IMR-90 (cell line): ENCODE data around the gene RHBDL1. TPM values are rescaled to one million over a fixed set of nuclear protein-coding genes. Genes with fewer than 3 reads are reported as not detected.

ENCODE experiments used
- ATAC-seq: fragments of 200-7000 bp; cut with Tn5 transposase; 2 replicates; pipeline ENCODE4 v1.9.1; 2020; ENCODE audit warnings: low read depth, mild to moderate bottlenecking, moderate library complexity
- BruUV-seq: library from RNA; stranded (reverse); fragments of 400-500 nt; replicated peaks from 2 replicates; lab custom pipeline; 2021; lab: Mats Ljungman, UMichigan
- CTCF ChIA-PET: fragments of 300-600 bp; formaldehyde crosslinking; extraction: SDS; loops from one replicate; lab custom pipeline; 2021; ENCODE audit warnings: antibody characterized with exemption; lab: Yijun Ruan, JAX
- POLR2A ChIA-PET: fragments of 300-600 bp; sonication (Branson Sonifier 250); formaldehyde crosslinking; loops from one replicate; lab custom pipeline; 2022; ENCODE audit warnings: antibody characterized with exemption; ENCODE audit not compliant: unreplicated experiment; lab: Charles Lee
- DNase-seq: peaks from one replicate; pipeline ENCODE4 v3.0.0; 2013
- H2AFZ ChIP-seq: replicated peaks from 2 replicates; pipeline ENCODE3; 2013; ENCODE audit warnings: low read length, mild to moderate bottlenecking; ENCODE audit not compliant: poor library complexity
- H2AK5ac ChIP-seq: 2 replicates; pipeline ENCODE4 v1.6.1; 2013; ENCODE audit warnings: low read depth, low read length, inconsistent platforms
- H2AK9ac ChIP-seq: replicated peaks from 2 replicates; pipeline ENCODE3; 2013; ENCODE audit warnings: mild to moderate bottlenecking, low read depth, low read length, moderate library complexity; ENCODE audit not compliant: poor library complexity
- H2BK120ac ChIP-seq: 2 replicates; pipeline ENCODE4 v1.6.1; 2013; ENCODE audit warnings: low read depth, low read length, inconsistent platforms
- H2BK15ac ChIP-seq: 3 replicates; pipeline ENCODE4 v1.6.1; 2013; ENCODE audit warnings: low read depth, low read length, inconsistent platforms
- H2BK20ac ChIP-seq: 2 replicates; pipeline ENCODE4 v1.6.1; 2013; ENCODE audit warnings: low read depth, mild to moderate bottlenecking, inconsistent platforms, low read length, moderate library complexity
- H2BK5ac ChIP-seq: 2 replicates; pipeline ENCODE4 v1.6.1; 2013; ENCODE audit warnings: mild to moderate bottlenecking, low read depth, low read length, inconsistent platforms; ENCODE audit not compliant: poor library complexity, severe bottlenecking
- H3K14ac ChIP-seq: replicated peaks from 2 replicates; pipeline ENCODE4 v1.6.1; 2013; ENCODE audit warnings: low read depth, low read length, inconsistent platforms
- H3K18ac ChIP-seq: 2 replicates; pipeline ENCODE4 v1.6.1; 2013; ENCODE audit warnings: low read depth, low read length, control low read depth
- H3K23ac ChIP-seq: 2 replicates; pipeline ENCODE4 v1.6.1; 2013; ENCODE audit warnings: low read depth, low read length, inconsistent platforms
- H3K27ac ChIP-seq: 2 replicates; pipeline ENCODE4 v1.5.1; 2013; ENCODE audit warnings: mild to moderate bottlenecking, control low read depth, low read length; ENCODE audit not compliant: insufficient read depth
- H3K27me3 ChIP-seq: 2 replicates; pipeline ENCODE4 v1.6.1; 2013; ENCODE audit warnings: low read length; ENCODE audit not compliant: control insufficient read depth, insufficient read depth
- H3K36me3 ChIP-seq: 2 replicates; pipeline ENCODE4 v1.6.1; 2013; ENCODE audit warnings: low read length, mixed read lengths; ENCODE audit not compliant: control insufficient read depth, insufficient read depth
- H3K4ac ChIP-seq: 2 replicates; pipeline ENCODE4 v1.6.1; 2013; ENCODE audit warnings: low read depth, low read length, inconsistent platforms
- H3K4me1 ChIP-seq: 2 replicates; pipeline ENCODE4 v1.6.1; 2013; ENCODE audit warnings: low read length, mixed read lengths; ENCODE audit not compliant: control insufficient read depth, insufficient read depth
- H3K4me2 ChIP-seq: 2 replicates; pipeline ENCODE4 v1.6.1; 2013; ENCODE audit warnings: low read depth, mild to moderate bottlenecking, control low read depth, low read length, moderate library complexity
- H3K4me3 ChIP-seq: 2 replicates; pipeline ENCODE4 v1.5.1; 2013; ENCODE audit warnings: low read depth, mild to moderate bottlenecking, control low read depth, low read length, moderate library complexity; ENCODE audit not compliant: insufficient read depth
- H3K56ac ChIP-seq: 2 replicates; pipeline ENCODE4 v1.6.1; 2013; ENCODE audit warnings: low read length, inconsistent platforms; ENCODE audit not compliant: insufficient read depth; ENCODE audit errors: extremely low read depth
- H3K79me1 ChIP-seq, 2 experiments: 2 replicates each; pipeline ENCODE4 v1.6.1; 2013; ENCODE audit warnings: low read length in 2 of 2, inconsistent platforms in 1 of 2, low read depth in 1 of 2
- H3K9ac ChIP-seq: 2 replicates; pipeline ENCODE4 v1.6.1; 2013; ENCODE audit warnings: low read depth, low read length, control low read depth
- H3K9me1 ChIP-seq: 2 replicates; pipeline ENCODE4 v1.6.1; 2013; ENCODE audit warnings: low read length, inconsistent platforms; ENCODE audit not compliant: insufficient read depth
- H3K9me3 ChIP-seq: 2 replicates; pipeline ENCODE4 v1.6.1; 2013; ENCODE audit warnings: low read length; ENCODE audit not compliant: control insufficient read depth, insufficient read depth
- H4K20me1 ChIP-seq: 2 replicates; pipeline ENCODE4 v1.6.1; 2013; ENCODE audit warnings: low read length, inconsistent platforms; ENCODE audit not compliant: insufficient read depth
- H4K5ac ChIP-seq: 2 replicates; pipeline ENCODE4 v1.6.1; 2013; ENCODE audit warnings: mild to moderate bottlenecking, low read depth, low read length, control low read depth
- H4K8ac ChIP-seq, 2 experiments: 2 replicates each; pipeline ENCODE4 v1.6.1; 2013; ENCODE audit warnings: low read depth in 2 of 2, low read length in 2 of 2, control low read depth in 1 of 2, inconsistent platforms in 1 of 2
- H4K91ac ChIP-seq: 2 replicates; pipeline ENCODE4 v1.6.1; 2013; ENCODE audit warnings: low read depth, low read length, inconsistent platforms; ENCODE audit not compliant: insufficient read depth
- BHLHE40 ChIP-seq: fragments of 150-350 bp; IDR thresholded peaks from 2 replicates; pipeline ENCODE4 v1.6.1; 2016; ENCODE audit warnings: mild to moderate bottlenecking, low read depth, low read length
- CEBPB ChIP-seq: IDR thresholded peaks from 2 replicates; pipeline ENCODE4 v1.6.1; 2012; ENCODE audit warnings: low read depth, low read length, improper control_type of control experiment
- CHD1 ChIP-seq: IDR thresholded peaks from 2 replicates; pipeline ENCODE4 v1.6.1; 2012; ENCODE audit warnings: low read depth, low read length, improper control_type of control experiment
- CTCF ChIP-seq: conservative IDR thresholded peaks from 2 replicates; pipeline ENCODE4 v1.5.1; 2012; ENCODE audit warnings: mild to moderate bottlenecking, low read depth, low read length, improper control_type of control experiment
- ELK1 ChIP-seq: fragments of 150-350 bp; IDR thresholded peaks from 2 replicates; pipeline ENCODE4 v1.6.1; 2016; ENCODE audit warnings: low read depth, mild to moderate bottlenecking, low read length, moderate library complexity, borderline replicate concordance
- FOS ChIP-seq: fragments of 150-350 bp; IDR thresholded peaks from 2 replicates; pipeline ENCODE4 v1.6.1; 2016; ENCODE audit warnings: low read depth, low read length
- MAFK ChIP-seq: IDR thresholded peaks from 2 replicates; pipeline ENCODE4 v1.6.1; 2012; ENCODE audit warnings: low read depth, low read length, improper control_type of control experiment
- MAZ ChIP-seq: IDR thresholded peaks from 2 replicates; pipeline ENCODE4 v1.6.1; 2012; ENCODE audit warnings: low read depth, mild to moderate bottlenecking, low read length, improper control_type of control experiment, moderate library complexity, borderline replicate concordance
- MXI1 ChIP-seq: IDR thresholded peaks from 2 replicates; pipeline ENCODE4 v1.6.1; 2012; ENCODE audit warnings: low read depth, mild to moderate bottlenecking, low read length, moderate library complexity, borderline replicate concordance
- NFE2L2 ChIP-seq: fragments of 150-350 bp; IDR thresholded peaks from 2 replicates; pipeline ENCODE4 v1.6.1; 2016; ENCODE audit warnings: low read depth, mild to moderate bottlenecking, low read length
- POLR2A ChIP-seq: IDR thresholded peaks from 2 replicates; pipeline ENCODE4 v1.6.1; 2012; ENCODE audit warnings: mild to moderate bottlenecking, low read depth, low read length
- RAD21 ChIP-seq: IDR thresholded peaks from 2 replicates; pipeline ENCODE4 v1.6.1; 2012; ENCODE audit warnings: low read length, improper control_type of control experiment
- RCOR1 ChIP-seq: IDR thresholded peaks from 2 replicates; pipeline ENCODE4 v1.6.1; 2012; ENCODE audit warnings: mild to moderate bottlenecking, low read length, improper control_type of control experiment; ENCODE audit not compliant: insufficient replicate concordance
- RFX5 ChIP-seq: IDR thresholded peaks from 2 replicates; pipeline ENCODE4 v1.8.0; 2012; ENCODE audit warnings: low read depth, mild to moderate bottlenecking, low read length, moderate library complexity
- SMC3 ChIP-seq: fragments of 150-350 bp; IDR thresholded peaks from 2 replicates; pipeline ENCODE4 v1.6.1; 2016; ENCODE audit warnings: low read depth, mild to moderate bottlenecking, antibody characterized with exemption, low read length, moderate library complexity
- USF2 ChIP-seq: fragments of 150-350 bp; IDR thresholded peaks from 2 replicates; pipeline ENCODE4 v1.6.1; 2017; ENCODE audit warnings: mild to moderate bottlenecking, antibody characterized with exemption, low read length, low read depth
- WGBS, 2 experiments: methylation state at CpG; one replicate each; pipeline versions ENCODE4 v1.1.5 to v1.1.7; 2013; ENCODE audit warnings: missing lambda C conversion rate in 2 of 2; ENCODE audit not compliant: insufficient read length in 1 of 2; ENCODE audit errors: extremely low coverage in 2 of 2; 5-methylcytosine and 5-hydroxymethylcytosine counted together
- dilution Hi-C: fragments of 300-500 bp; cut with HindIII; formaldehyde crosslinking; loops from one replicate; pipeline ENCODE4 v1.14.3; 2018; ENCODE audit warnings: low sequenced_read_pairs; ENCODE audit not compliant: unreplicated experiment
- in situ Hi-C: fragments of 300-500 bp; cut with MboI; formaldehyde crosslinking; loops from 3 replicates; pipeline ENCODE4 v1.14.3; 2019; ENCODE audit warnings: low sequenced_read_pairs, inconsistent platforms, mixed read lengths
- intact Hi-C: fragments of 100-400 bp; cut with micrococcal nuclease; formaldehyde crosslinking; loops from 2 replicates; pipeline ENCODE4 v1.10.0; 2022
- polyA plus RNA-seq, 3 experiments: library from polyadenylated mRNA; depleted of rRNA; stranded (reverse); fragments of >200 nt; gene quantifications; 2 replicates each; pipeline ENCODE4 v1.2.3, GENCODE V29; 2012; ENCODE audit warnings: low replicate concordance in 1 of 3
- total RNA-seq: library from RNA; depleted of rRNA; stranded (reverse); fragments of >200 nt; gene quantifications from 2 replicates; pipeline ENCODE4 v1.2.3, GENCODE V29; 2012

Gene RHBDL1
- total and polyA plus RNA-seq, 2 of the 4 experiments (the other 2 are of a cell fraction): 0.72 to 4.1 TPM

GRCh38 chr16:672371-672770 is 3.1 kb upstream of the RHBDL1 start:
- BruUV-seq: TSS peak; percentile 68
- ATAC-seq (no peak), DNase-seq (no peak)
- Histone ChIP-seq H3K4ac (no peak overlapping the region), H3K56ac (no peak overlapping the region), H2BK5ac (no peak overlapping the region), H2AK5ac (no peak overlapping the region), H3K27ac (no peak overlapping the region), H3K79me1 (peaks cover 0 to 37% of the 10 kb centered on the region in 2 experiments; a peak in 1 of 4 replicates), H3K36me3 (peaks cover 47% of the 10 kb centered on the region), H3K4me2 (no peak overlapping the region), H3K23ac (no peak overlapping the region), H4K91ac (no peak overlapping the region), H3K14ac (no peak overlapping the region), H2AK9ac (no peak overlapping the region), H4K5ac (no peak overlapping the region), H3K4me3 (no peak overlapping the region), H4K20me1 (peaks cover 27% of the 10 kb centered on the region), H4K8ac (no peak overlapping the region), H3K9me3 (no peaks in the 10 kb centered on the region), H3K9ac (no peak overlapping the region), H2AFZ (no peak overlapping the region), H2BK120ac (no peak overlapping the region), H3K27me3 (no peaks in the 10 kb centered on the region), H3K9me1 (peaks cover 4% of the 10 kb centered on the region), H3K18ac (no peak overlapping the region), H2BK20ac (no peak overlapping the region), H3K4me1 (peaks cover 14% of the 10 kb centered on the region), H2BK15ac (no peak overlapping the region)
- intact Hi-C loops (no loop called here), in situ Hi-C loops (no loop called here), dilution Hi-C loops (no loop called here)
- ChIA-PET POLR2A (no interaction called here), CTCF (no interaction called here)
- TF ChIP-seq USF2 (no peak), ELK1 (no peak), CHD1 (no peak), RFX5 (no peak), MAFK (no peak), MXI1 (no peak), FOS (no peak), NFE2L2 (no peak), CTCF (no peak), MAZ (no peak), CEBPB (no peak), RCOR1 (no peak), SMC3 (no peak), POLR2A (no peak), BHLHE40 (no peak), RAD21 (no peak)
- WGBS, 2 experiments: 95% methylated on average over 12 of the region's 19 CpGs; no CpG with 5 or more reads in 1 of the 2 experiments
